IPS DF 4.7 (cell line): ENCODE results near the gene POU5F2.

Source experiments
- DNase-seq: peaks from one replicate; pipeline ENCODE4 v3.0.0-alpha.2; 2013; ENCODE audit warnings: low spot score; ENCODE audit errors: extremely low read depth

Gene POU5F2

GRCh38 chr5:93716453-93716852 is 24.9 kb downstream of the POU5F2 start:
- no peak for DNase-seq

- no peak for DNase-seq
These were observed 25.6 kb downstream of the POU5F2 start for GRCh38 chr5:93715761-93716160.

GRCh38 chr5:93715327-93715726 is 26.1 kb downstream of the POU5F2 start:
- DNase-seq = no peak

- DNase-seq = no peak
These were observed 33.0 kb downstream of the POU5F2 start for GRCh38 chr5:93708442-93708841.

GRCh38 chr5:93705896-93706295 is 35.5 kb downstream of the POU5F2 start:
- DNase-seq = no peak

- no peak for DNase-seq
These were observed 36.4 kb downstream of the POU5F2 start for GRCh38 chr5:93704996-93705395.

GRCh38 chr5:93691997-93692396 is 49.4 kb downstream of the POU5F2 start:
- no peak for DNase-seq
